GM23338 (cell line): ENCODE measurements around the gene PSMB2. TPM values are rescaled to one million over a fixed set of nuclear protein-coding genes. Genes with fewer than 3 reads are reported as not detected.

Experiments used
- ATAC-seq: fragments of 200-7000 bp; cut with Tn5 transposase; 3 replicates; pipeline ENCODE4 v1.9.1; 2020
- DNase-seq: peaks from one replicate; pipeline ENCODE4 v3.0.0-alpha.2; 2015; ENCODE audit warnings: low spot score
- H2AFZ ChIP-seq: fragments of 200-600 bp; sonication (generic); 2 replicates; pipeline ENCODE4 v1.8.0; 2016; ENCODE audit warnings: antibody characterized with exemption, mild to moderate bottlenecking, moderate library complexity
- H3F3A ChIP-seq: fragments of 200-600 bp; sonication (generic); replicated peaks from 2 replicates; pipeline ENCODE4 v1.8.0; 2017; ENCODE audit warnings: antibody characterized with exemption, mixed run types, low read depth
- H3K27ac ChIP-seq: fragments of 200-600 bp; sonication (generic); 2 replicates; pipeline ENCODE4 v1.6.1; 2016; ENCODE audit warnings: low read depth
- H3K27me3 ChIP-seq: fragments of 200-600 bp; sonication (generic); 2 replicates; pipeline ENCODE4 v1.8.0; 2016; ENCODE audit warnings: mild to moderate bottlenecking, mixed run types, moderate library complexity; ENCODE audit not compliant: insufficient read depth
- H3K36me3 ChIP-seq: fragments of 200-600 bp; sonication (generic); 2 replicates; pipeline ENCODE4 v1.8.0; 2016; ENCODE audit warnings: mild to moderate bottlenecking; ENCODE audit not compliant: insufficient read depth
- H3K4me1 ChIP-seq: fragments of 200-600 bp; sonication (generic); 2 replicates; pipeline ENCODE4 v1.8.0; 2016; ENCODE audit warnings: mild to moderate bottlenecking, moderate library complexity; ENCODE audit not compliant: insufficient read depth
- H3K4me2 ChIP-seq: fragments of 200-600 bp; sonication (generic); 2 replicates; pipeline ENCODE4 v1.7.1; 2017; ENCODE audit warnings: mixed run types
- H3K4me3 ChIP-seq: fragments of 200-600 bp; sonication (generic); 2 replicates; pipeline ENCODE4 v1.6.1; 2016; ENCODE audit warnings: mixed run types
- H3K79me2 ChIP-seq: fragments of 200-600 bp; sonication (generic); replicated peaks from 2 replicates; pipeline ENCODE4 v1.8.0; 2017; ENCODE audit warnings: mild to moderate bottlenecking; ENCODE audit not compliant: insufficient read depth
- H3K9me2 ChIP-seq: fragments of 200-600 bp; sonication (generic); 2 replicates; pipeline ENCODE4 v1.8.0; 2017; ENCODE audit not compliant: insufficient read depth
- H4K20me1 ChIP-seq: fragments of 200-600 bp; sonication (generic); replicated peaks from 2 replicates; pipeline ENCODE4 v1.8.0; 2017; ENCODE audit warnings: mild to moderate bottlenecking; ENCODE audit not compliant: insufficient read depth
- H3K27ac Mint-ChIP-seq: 2 replicates; pipeline ENCODE4 v1.8.0; 2020; ENCODE audit warnings: inconsistent platforms, mild to moderate bottlenecking, moderate library complexity, mixed read lengths
- H3K27me3 Mint-ChIP-seq: 3 replicates; pipeline ENCODE4 v1.8.0; 2022; ENCODE audit warnings: low read depth, mild to moderate bottlenecking, moderate library complexity, mixed read lengths, inconsistent platforms; ENCODE audit not compliant: insufficient read depth, poor library complexity
- H3K36me3 Mint-ChIP-seq: 3 replicates; pipeline ENCODE4 v1.8.0; 2021; ENCODE audit warnings: low read depth, mild to moderate bottlenecking, inconsistent platforms, moderate library complexity, mixed read lengths
- H3K4me1 Mint-ChIP-seq: 3 replicates; pipeline ENCODE4 v1.8.0; 2020; ENCODE audit warnings: mild to moderate bottlenecking, inconsistent platforms, mixed read lengths
- H3K4me3 Mint-ChIP-seq: 3 replicates; pipeline ENCODE4 v1.8.0; 2021; ENCODE audit warnings: moderate library complexity, mild to moderate bottlenecking, inconsistent platforms, mixed read lengths
- H3K9me3 Mint-ChIP-seq: 3 replicates; pipeline ENCODE4 v1.8.0; 2020; ENCODE audit warnings: moderate library complexity, mild to moderate bottlenecking, inconsistent platforms, mixed read lengths
- CREB1 ChIP-seq: fragments of 250-450 bp; sonication (Bioruptor Pico); IDR thresholded peaks from 2 replicates; pipeline ENCODE4 v1.5.0; 2020; ENCODE audit warnings: low read depth, mild to moderate bottlenecking, moderate library complexity
- ETS1 ChIP-seq: IDR thresholded peaks from 2 replicates; pipeline ENCODE4 v1.6.1; 2016; ENCODE audit warnings: antibody characterized with exemption
- EZH2 ChIP-seq: fragments of 200-600 bp; sonication (generic); IDR thresholded peaks from one replicate; pipeline ENCODE4 v1.8.0; 2017; ENCODE audit warnings: antibody characterized with exemption, mild to moderate bottlenecking, low read depth; ENCODE audit not compliant: unreplicated experiment
- EZH2phosphoT487 ChIP-seq: fragments of 200-600 bp; sonication (generic); IDR thresholded peaks from one replicate; pipeline ENCODE4 v1.8.1; 2018; ENCODE audit warnings: antibody characterized with exemption; ENCODE audit not compliant: unreplicated experiment
- JUNB ChIP-seq: IDR thresholded peaks from one replicate; pipeline ENCODE4 v1.6.1; 2016; ENCODE audit warnings: antibody characterized with exemption; ENCODE audit not compliant: unreplicated experiment
- NANOG ChIP-seq: IDR thresholded peaks from 2 replicates; pipeline ENCODE4 v1.6.1; 2016; ENCODE audit warnings: antibody characterized with exemption, borderline replicate concordance
- POLR2AphosphoS5 ChIP-seq: IDR thresholded peaks from 2 replicates; pipeline ENCODE4 v1.6.1; 2016; ENCODE audit warnings: antibody characterized with exemption, low read depth
- STAT1 ChIP-seq: IDR thresholded peaks from one replicate; pipeline ENCODE4 v1.6.1; 2016; ENCODE audit warnings: antibody characterized with exemption; ENCODE audit not compliant: unreplicated experiment
- ZNF114 ChIP-seq: fragments of 250-450 bp; sonication (Bioruptor Pico); IDR thresholded peaks from 2 replicates; pipeline ENCODE4 v1.5.0; 2020; ENCODE audit warnings: mild to moderate bottlenecking, moderate library complexity
- ZNF331 ChIP-seq: fragments of 250-450 bp; sonication (Bioruptor Pico); IDR thresholded peaks from 2 replicates; pipeline ENCODE4 v1.5.0; 2020; ENCODE audit warnings: low read depth, mild to moderate bottlenecking, moderate library complexity
- ZNF462 ChIP-seq: fragments of 250-450 bp; sonication (Bioruptor Pico); IDR thresholded peaks from 2 replicates; pipeline ENCODE4 v1.5.0; 2020; ENCODE audit warnings: mild to moderate bottlenecking, moderate library complexity
- polyA plus RNA-seq: library from polyadenylated mRNA; unstranded; fragments of >200 nt; fragmentation: Nextera tagmentation; extraction: Ambion mirVana; gene quantifications from 2 replicates; pipeline ENCODE4 v1.2.1, GENCODE V29; 2016
- total RNA-seq: library from RNA; depleted of rRNA; stranded (reverse); fragments of >200 nt; shearing (Covaris generic); gene quantifications from 2 replicates; pipeline ENCODE4 v1.2.3, GENCODE V29; 2014
- TF ChIP-seq, protein P1 (sequence below), 2 experiments: fragments of 200-600 bp in 1 of 2; sonication (generic) in 1 of 2; conservative IDR thresholded peaks; 2 replicates each; pipeline versions ENCODE4 v1.5.1 to v1.6.1; 2016 to 2017; ENCODE audit warnings: antibody characterized with exemption in 2 of 2, low read depth in 2 of 2, mild to moderate bottlenecking in 2 of 2, moderate library complexity in 1 of 2

The PSMB2 gene
- total and polyA plus RNA-seq, 2 experiments from 2014 or later = 68.2 to 147 TPM

DNA sequence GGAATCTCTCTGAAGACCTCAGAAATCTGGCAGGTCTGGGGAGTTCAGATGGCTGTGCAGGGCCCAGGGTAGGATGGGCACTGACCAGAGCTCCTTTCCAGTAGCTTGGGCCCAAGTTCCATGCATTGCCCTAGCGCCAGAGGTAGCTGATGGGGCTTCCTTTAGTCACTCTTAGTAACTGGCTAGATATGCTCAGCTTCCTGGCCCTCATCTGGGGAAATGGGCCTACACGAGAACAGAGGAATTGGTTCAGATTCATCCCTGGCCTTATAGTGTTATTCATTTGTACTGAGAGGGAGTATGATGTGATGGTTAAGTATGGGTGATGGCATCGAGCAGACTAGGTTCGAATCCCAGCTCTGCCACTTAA is 15.5 kb upstream of the PSMB2 start (continued):
- TF ChIP-seq ZNF114 (CRISPR knock-in tag) (no peak), ZNF331 (CRISPR knock-in tag) (no peak), STAT1 (no peak), JUNB (no peak)

DNA sequence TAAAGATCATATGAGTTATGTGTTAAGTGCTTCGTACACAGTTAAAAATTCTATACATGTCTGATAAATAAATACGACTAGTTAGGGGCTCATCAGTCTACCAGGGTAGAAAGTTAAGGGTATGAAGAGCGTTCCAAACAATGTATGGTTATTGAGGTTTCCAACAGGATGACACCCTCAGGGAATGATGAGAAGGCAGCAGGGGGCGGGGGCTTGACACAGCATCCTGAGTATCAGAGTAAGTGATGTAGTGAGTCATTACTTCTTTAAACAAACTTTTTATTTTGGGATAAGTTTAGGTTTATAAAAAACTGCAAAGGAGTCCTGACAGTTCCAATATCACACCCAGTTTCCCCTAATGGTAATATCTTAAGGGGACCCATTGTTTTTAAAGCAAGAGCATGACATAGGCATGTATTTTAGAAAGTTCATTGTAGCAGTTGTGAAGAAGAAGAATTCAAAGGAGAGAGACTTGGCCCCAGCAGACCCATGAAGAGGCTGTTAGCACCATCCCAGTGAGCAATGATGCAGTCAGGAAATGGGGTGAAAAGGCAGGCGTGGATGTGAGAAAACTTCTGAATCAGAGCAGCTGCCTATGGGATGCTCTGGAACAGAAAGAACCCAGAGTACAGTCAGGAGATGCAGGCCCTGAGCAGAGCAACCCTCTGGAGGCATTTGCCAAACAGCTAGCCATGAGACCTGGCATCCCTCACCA is 15.0 kb upstream of the PSMB2 start:
- DNase-seq = no peak
- H3K9me3 Mint-ChIP-seq = no peaks in the 10 kb centered on the region
- H3K27ac ChIP-seq = no peak overlapping the region
- no peaks in the 10 kb centered on the region for H3K4me1 ChIP-seq
- H3K27ac Mint-ChIP-seq = no peak overlapping the region
- H3K4me3 ChIP-seq = no peak overlapping the region
- no peak overlapping the region for H3K4me2 ChIP-seq
- no peaks in the 10 kb centered on the region for H3K4me1 Mint-ChIP-seq
- no peak overlapping the region for H2AFZ ChIP-seq
- H4K20me1 ChIP-seq = no peaks in the 10 kb centered on the region; the same call in 1 of the 2 replicates
- no peak overlapping the region for H3K4me3 Mint-ChIP-seq
- 0 out of 2 replicates have a peak, but pooled peaks cover 3% of the 10 kb centered on the region for H3K9me2 ChIP-seq
- no peaks in the 10 kb centered on the region for H3K79me2 ChIP-seq
- no peaks in the 10 kb centered on the region for H3K27me3 ChIP-seq
- no peaks in the 10 kb centered on the region for H3K36me3 ChIP-seq
- H3K36me3 Mint-ChIP-seq = no peaks in the 10 kb centered on the region
- ATAC-seq = no peak
- H3K27me3 Mint-ChIP-seq = peaks cover 7% of the 10 kb centered on the region
- H3F3A ChIP-seq = no peaks in the 10 kb centered on the region
- TF ChIP-seq JUNB = no peak
- no peak for TF ChIP-seq STAT1
- TF ChIP-seq ZNF462 = no peak
- no peak for TF ChIP-seq EZH2phosphoT487
- TF ChIP-seq, protein P1, sequence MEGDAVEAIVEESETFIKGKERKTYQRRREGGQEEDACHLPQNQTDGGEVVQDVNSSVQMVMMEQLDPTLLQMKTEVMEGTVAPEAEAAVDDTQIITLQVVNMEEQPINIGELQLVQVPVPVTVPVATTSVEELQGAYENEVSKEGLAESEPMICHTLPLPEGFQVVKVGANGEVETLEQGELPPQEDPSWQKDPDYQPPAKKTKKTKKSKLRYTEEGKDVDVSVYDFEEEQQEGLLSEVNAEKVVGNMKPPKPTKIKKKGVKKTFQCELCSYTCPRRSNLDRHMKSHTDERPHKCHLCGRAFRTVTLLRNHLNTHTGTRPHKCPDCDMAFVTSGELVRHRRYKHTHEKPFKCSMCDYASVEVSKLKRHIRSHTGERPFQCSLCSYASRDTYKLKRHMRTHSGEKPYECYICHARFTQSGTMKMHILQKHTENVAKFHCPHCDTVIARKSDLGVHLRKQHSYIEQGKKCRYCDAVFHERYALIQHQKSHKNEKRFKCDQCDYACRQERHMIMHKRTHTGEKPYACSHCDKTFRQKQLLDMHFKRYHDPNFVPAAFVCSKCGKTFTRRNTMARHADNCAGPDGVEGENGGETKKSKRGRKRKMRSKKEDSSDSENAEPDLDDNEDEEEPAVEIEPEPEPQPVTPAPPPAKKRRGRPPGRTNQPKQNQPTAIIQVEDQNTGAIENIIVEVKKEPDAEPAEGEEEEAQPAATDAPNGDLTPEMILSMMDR (conservative IDR thresholded peaks at IDR 0.05; ENCODE audit: low read depth in 2 of 2) = no peak
- TF ChIP-seq POLR2AphosphoS5 = no peak
- TF ChIP-seq EZH2 = no peak
- no peak for TF ChIP-seq NANOG
- no peak for TF ChIP-seq ETS1
- no peak for TF ChIP-seq CREB1
- no peak for TF ChIP-seq ZNF114 (CRISPR knock-in tag)
